GM12878 (cell line): Measurements from ENCODE around the gene HMGCL. TPM values are rescaled to one million over a fixed set of nuclear protein-coding genes. Genes with fewer than 3 reads are reported as not detected.

Source experiments
- BMI1 ChIP-seq: fragments of 450-650 bp; IDR thresholded peaks from 2 replicates; pipeline ENCODE4 v1.6.1; 2016; ENCODE audit warnings: mild to moderate bottlenecking, moderate library complexity, borderline replicate concordance
- CBFB ChIP-seq: IDR thresholded peaks from 2 replicates; pipeline ENCODE4 v1.6.1; 2016; ENCODE audit warnings: antibody characterized with exemption, low read depth
- CHD1 ChIP-seq: IDR thresholded peaks from 2 replicates; pipeline ENCODE4 v1.6.1; 2012; ENCODE audit warnings: low read depth, low read length, improper control_type of control experiment
- IKZF1 ChIP-seq: fragments of 450-650 bp; conservative IDR thresholded peaks from 2 replicates; pipeline ENCODE4 v1.6.1; 2017; ENCODE audit warnings: antibody characterized with exemption, mild to moderate bottlenecking
- MEF2A ChIP-seq: IDR thresholded peaks from 2 replicates; pipeline ENCODE4 v1.6.1; 2011; ENCODE audit warnings: low read depth, mild to moderate bottlenecking, low read length, moderate library complexity; ENCODE audit not compliant: insufficient read depth
- MXI1 ChIP-seq: fragments of 150-350 bp; IDR thresholded peaks from 2 replicates; pipeline ENCODE4 v1.6.1; 2011; ENCODE audit warnings: low read depth, mild to moderate bottlenecking, inconsistent platforms, low read length, improper control_type of control experiment
- NR2F1 ChIP-seq: fragments of 450-650 bp; conservative IDR thresholded peaks from 2 replicates; pipeline ENCODE4 v1.6.1; 2017; ENCODE audit warnings: mild to moderate bottlenecking
- PAX5 ChIP-seq: IDR thresholded peaks from 2 replicates; pipeline ENCODE4 v1.6.1; 2011; ENCODE audit warnings: low read depth, low read length, borderline replicate concordance
- POU2F2 ChIP-seq: IDR thresholded peaks from 3 replicates; pipeline ENCODE4 v1.6.1; 2011; ENCODE audit warnings: low read depth, mild to moderate bottlenecking, low read length, borderline replicate concordance
- TCF12 ChIP-seq: IDR thresholded peaks from 2 replicates; pipeline ENCODE4 v1.6.1; 2011; ENCODE audit warnings: low read depth, mild to moderate bottlenecking, low read length
- ZSCAN29 ChIP-seq: fragments of 450-650 bp; IDR thresholded peaks from 2 replicates; pipeline ENCODE4 v1.6.1; 2017; ENCODE audit warnings: mild to moderate bottlenecking, moderate library complexity
- polyA plus RNA-seq, 11 experiments: library from polyadenylated mRNA; depleted of rRNA in 4 of 11; unstranded in 6 of 11; stranded (reverse) in 5 of 11; fragments of >200 nt; fragmentation: Nextera tagmentation in 4 of 11; fragmentation: Illumina TruSeq in 1 of 11; extraction: Ambion mirVana in 4 of 11; extraction: Trizol in 1 of 11; gene quantifications; 1 replicate in 1 of 11; 2 replicates in 10 of 11; pipeline versions ENCODE4 v1.2.1 to v1.2.3, GENCODE V29; 2011 to 2016; ENCODE audit warnings: inconsistent platforms in 2 of 11, missing spikeins in 2 of 11, low read depth in 1 of 11
- total RNA-seq, 4 experiments: library from RNA; depleted of rRNA in 3 of 4; stranded (reverse); fragments of >200 nt in 3 of 4; fragmentation: Illumina TruSeq in 1 of 4; extraction: Trizol in 1 of 4; gene quantifications; 2 replicates each; pipeline versions ENCODE4 v1.2.1 to v1.2.3, GENCODE V29; 2013 to 2021
- TF ChIP-seq, protein P1 (sequence below): fragments of 450-650 bp; IDR thresholded peaks from 2 replicates; pipeline ENCODE4 v1.6.1; 2017; ENCODE audit warnings: mild to moderate bottlenecking, low read depth, inconsistent platforms; ENCODE audit not compliant: poor library complexity, severe bottlenecking
- TF ChIP-seq, protein P2 (sequence below): fragments of 450-650 bp; IDR thresholded peaks from 2 replicates; pipeline ENCODE4 v1.6.1; 2018; ENCODE audit warnings: mild to moderate bottlenecking, low read depth, moderate library complexity; ENCODE audit not compliant: partially characterized antibody
- TF ChIP-seq, protein P3 (sequence below): IDR thresholded peaks from 2 replicates; pipeline ENCODE4 v1.6.1; 2012; ENCODE audit warnings: low read depth, low read length, improper control_type of control experiment
- TF ChIP-seq, protein P4 (sequence below): IDR thresholded peaks from 2 replicates; pipeline ENCODE4 v1.6.1; 2011; ENCODE audit warnings: borderline replicate concordance, low read depth, mild to moderate bottlenecking, moderate library complexity, low read length; ENCODE audit not compliant: insufficient read depth, poor library complexity, severe bottlenecking
- TF ChIP-seq, protein P5 (sequence below): fragments of 450-650 bp; IDR thresholded peaks from 2 replicates; pipeline ENCODE4 v1.6.1; 2017; ENCODE audit warnings: mild to moderate bottlenecking, moderate library complexity
- TF ChIP-seq, protein P6 (sequence below): fragments of 450-650 bp; IDR thresholded peaks from 2 replicates; pipeline ENCODE4 v1.6.1; 2016; ENCODE audit warnings: mild to moderate bottlenecking

HMGCL gene
- total and polyA plus RNA-seq, 10 of the 15 experiments (the other 5 are each of a cell fraction or from before 2014, with no cell fraction given): 29.4 to 127 (median 36.4) TPM

DNA sequence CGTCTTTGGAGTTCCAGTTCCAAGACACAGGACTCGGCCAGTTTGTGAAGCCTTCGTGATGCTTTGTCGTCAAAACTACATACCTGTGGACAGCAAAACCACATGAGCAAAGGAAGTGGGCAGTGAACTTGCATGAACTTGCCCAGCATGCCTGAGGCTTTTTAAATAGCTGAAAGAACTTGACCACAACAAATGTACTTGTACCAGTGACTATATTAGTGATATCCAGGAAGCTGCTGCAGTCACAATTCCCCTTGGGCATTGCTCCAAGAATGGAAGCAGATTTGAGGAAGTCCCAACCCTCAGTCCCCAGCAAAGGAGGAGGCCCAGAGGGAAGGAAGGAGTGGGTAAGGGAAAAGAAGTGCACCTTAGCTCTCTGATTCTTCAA lies 40.3 kb upstream of the HMGCL start (continued):
- TF ChIP-seq, protein P1, sequence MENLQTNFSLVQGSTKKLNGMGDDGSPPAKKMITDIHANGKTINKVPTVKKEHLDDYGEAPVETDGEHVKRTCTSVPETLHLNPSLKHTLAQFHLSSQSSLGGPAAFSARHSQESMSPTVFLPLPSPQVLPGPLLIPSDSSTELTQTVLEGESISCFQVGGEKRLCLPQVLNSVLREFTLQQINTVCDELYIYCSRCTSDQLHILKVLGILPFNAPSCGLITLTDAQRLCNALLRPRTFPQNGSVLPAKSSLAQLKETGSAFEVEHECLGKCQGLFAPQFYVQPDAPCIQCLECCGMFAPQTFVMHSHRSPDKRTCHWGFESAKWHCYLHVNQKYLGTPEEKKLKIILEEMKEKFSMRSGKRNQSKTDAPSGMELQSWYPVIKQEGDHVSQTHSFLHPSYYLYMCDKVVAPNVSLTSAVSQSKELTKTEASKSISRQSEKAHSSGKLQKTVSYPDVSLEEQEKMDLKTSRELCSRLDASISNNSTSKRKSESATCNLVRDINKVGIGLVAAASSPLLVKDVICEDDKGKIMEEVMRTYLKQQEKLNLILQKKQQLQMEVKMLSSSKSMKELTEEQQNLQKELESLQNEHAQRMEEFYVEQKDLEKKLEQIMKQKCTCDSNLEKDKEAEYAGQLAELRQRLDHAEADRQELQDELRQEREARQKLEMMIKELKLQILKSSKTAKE: peak; percentile 97
- TF ChIP-seq NR2F1 (peak; percentile 75), IKZF1 (peak; percentile 97), POU2F2 (peak; percentile 71; the same call in 1 of the 3 replicates), ZSCAN29 (no peak), CHD1 (peak; percentile 84; the same call in 1 of the 2 replicates), TCF12 (peak; percentile 55; the same call in 1 of the 2 replicates), CBFB (peak; percentile 95), MEF2A (peak; percentile 81), BMI1 (peak; percentile 69), PAX5 (peak; percentile 90; the same call in 1 of the 2 replicates), MXI1 (0 out of 2 replicates have a peak, but pooled peaks have one; percentile 73)
- TF ChIP-seq, protein P2, sequence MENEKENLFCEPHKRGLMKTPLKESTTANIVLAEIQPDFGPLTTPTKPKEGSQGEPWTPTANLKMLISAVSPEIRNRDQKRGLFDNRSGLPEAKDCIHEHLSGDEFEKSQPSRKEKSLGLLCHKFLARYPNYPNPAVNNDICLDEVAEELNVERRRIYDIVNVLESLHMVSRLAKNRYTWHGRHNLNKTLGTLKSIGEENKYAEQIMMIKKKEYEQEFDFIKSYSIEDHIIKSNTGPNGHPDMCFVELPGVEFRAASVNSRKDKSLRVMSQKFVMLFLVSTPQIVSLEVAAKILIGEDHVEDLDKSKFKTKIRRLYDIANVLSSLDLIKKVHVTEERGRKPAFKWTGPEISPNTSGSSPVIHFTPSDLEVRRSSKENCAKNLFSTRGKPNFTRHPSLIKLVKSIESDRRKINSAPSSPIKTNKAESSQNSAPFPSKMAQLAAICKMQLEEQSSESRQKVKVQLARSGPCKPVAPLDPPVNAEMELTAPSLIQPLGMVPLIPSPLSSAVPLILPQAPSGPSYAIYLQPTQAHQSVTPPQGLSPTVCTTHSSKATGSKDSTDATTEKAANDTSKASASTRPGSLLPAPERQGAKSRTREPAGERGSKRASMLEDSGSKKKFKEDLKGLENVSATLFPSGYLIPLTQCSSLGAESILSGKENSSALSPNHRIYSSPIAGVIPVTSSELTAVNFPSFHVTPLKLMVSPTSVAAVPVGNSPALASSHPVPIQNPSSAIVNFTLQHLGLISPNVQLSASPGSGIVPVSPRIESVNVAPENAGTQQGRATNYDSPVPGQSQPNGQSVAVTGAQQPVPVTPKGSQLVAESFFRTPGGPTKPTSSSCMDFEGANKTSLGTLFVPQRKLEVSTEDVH: no peak
- TF ChIP-seq, protein P3, sequence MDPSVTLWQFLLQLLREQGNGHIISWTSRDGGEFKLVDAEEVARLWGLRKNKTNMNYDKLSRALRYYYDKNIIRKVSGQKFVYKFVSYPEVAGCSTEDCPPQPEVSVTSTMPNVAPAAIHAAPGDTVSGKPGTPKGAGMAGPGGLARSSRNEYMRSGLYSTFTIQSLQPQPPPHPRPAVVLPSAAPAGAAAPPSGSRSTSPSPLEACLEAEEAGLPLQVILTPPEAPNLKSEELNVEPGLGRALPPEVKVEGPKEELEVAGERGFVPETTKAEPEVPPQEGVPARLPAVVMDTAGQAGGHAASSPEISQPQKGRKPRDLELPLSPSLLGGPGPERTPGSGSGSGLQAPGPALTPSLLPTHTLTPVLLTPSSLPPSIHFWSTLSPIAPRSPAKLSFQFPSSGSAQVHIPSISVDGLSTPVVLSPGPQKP: no peak
- TF ChIP-seq, protein P4, sequence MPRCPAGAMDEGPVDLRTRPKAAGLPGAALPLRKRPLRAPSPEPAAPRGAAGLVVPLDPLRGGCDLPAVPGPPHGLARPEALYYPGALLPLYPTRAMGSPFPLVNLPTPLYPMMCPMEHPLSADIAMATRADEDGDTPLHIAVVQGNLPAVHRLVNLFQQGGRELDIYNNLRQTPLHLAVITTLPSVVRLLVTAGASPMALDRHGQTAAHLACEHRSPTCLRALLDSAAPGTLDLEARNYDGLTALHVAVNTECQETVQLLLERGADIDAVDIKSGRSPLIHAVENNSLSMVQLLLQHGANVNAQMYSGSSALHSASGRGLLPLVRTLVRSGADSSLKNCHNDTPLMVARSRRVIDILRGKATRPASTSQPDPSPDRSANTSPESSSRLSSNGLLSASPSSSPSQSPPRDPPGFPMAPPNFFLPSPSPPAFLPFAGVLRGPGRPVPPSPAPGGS: peak; percentile 42
- TF ChIP-seq, protein P5, sequence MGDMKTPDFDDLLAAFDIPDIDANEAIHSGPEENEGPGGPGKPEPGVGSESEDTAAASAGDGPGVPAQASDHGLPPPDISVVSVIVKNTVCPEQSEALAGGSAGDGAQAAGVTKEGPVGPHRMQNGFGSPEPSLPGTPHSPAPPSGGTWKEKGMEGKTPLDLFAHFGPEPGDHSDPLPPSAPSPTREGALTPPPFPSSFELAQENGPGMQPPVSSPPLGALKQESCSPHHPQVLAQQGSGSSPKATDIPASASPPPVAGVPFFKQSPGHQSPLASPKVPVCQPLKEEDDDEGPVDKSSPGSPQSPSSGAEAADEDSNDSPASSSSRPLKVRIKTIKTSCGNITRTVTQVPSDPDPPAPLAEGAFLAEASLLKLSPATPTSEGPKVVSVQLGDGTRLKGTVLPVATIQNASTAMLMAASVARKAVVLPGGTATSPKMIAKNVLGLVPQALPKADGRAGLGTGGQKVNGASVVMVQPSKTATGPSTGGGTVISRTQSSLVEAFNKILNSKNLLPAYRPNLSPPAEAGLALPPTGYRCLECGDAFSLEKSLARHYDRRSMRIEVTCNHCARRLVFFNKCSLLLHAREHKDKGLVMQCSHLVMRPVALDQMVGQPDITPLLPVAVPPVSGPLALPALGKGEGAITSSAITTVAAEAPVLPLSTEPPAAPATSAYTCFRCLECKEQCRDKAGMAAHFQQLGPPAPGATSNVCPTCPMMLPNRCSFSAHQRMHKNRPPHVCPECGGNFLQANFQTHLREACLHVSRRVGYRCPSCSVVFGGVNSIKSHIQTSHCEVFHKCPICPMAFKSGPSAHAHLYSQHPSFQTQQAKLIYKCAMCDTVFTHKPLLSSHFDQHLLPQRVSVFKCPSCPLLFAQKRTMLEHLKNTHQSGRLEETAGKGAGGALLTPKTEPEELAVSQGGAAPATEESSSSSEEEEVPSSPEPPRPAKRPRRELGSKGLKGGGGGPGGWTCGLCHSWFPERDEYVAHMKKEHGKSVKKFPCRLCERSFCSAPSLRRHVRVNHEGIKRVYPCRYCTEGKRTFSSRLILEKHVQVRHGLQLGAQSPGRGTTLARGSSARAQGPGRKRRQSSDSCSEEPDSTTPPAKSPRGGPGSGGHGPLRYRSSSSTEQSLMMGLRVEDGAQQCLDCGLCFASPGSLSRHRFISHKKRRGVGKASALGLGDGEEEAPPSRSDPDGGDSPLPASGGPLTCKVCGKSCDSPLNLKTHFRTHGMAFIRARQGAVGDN: peak; percentile 81; the same call in 1 of the 2 replicates
- TF ChIP-seq, protein P6, sequence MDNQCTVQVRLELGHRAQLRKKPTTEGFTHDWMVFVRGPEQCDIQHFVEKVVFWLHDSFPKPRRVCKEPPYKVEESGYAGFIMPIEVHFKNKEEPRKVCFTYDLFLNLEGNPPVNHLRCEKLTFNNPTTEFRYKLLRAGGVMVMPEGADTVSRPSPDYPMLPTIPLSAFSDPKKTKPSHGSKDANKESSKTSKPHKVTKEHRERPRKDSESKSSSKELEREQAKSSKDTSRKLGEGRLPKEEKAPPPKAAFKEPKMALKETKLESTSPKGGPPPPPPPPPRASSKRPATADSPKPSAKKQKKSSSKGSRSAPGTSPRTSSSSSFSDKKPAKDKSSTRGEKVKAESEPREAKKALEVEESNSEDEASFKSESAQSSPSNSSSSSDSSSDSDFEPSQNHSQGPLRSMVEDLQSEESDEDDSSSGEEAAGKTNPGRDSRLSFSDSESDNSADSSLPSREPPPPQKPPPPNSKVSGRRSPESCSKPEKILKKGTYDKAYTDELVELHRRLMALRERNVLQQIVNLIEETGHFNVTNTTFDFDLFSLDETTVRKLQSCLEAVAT: peak; percentile 61; the same call in 1 of the 2 replicates
